Fibroblast of mammary gland (primary cell): Measurements from ENCODE around the gene CIPC.

Source experiments
- DNase-seq: peaks from one replicate; pipeline ENCODE4 v3.0.0-alpha.2; 2010; ENCODE audit warnings: low read depth
- H3K4me3 ChIP-seq: 2 replicates; pipeline ENCODE4 v1.5.1; 2011; ENCODE audit warnings: low read depth, mild to moderate bottlenecking, low read length, moderate library complexity; ENCODE audit not compliant: control insufficient read depth
- CTCF ChIP-seq: conservative IDR thresholded peaks from 2 replicates; pipeline ENCODE4 v1.5.1; 2011; ENCODE audit warnings: low read depth, low read length, inconsistent platforms; ENCODE audit not compliant: control insufficient read depth, insufficient read depth

Gene CIPC

GRCh38 chr14:77098529-77099353 lies 683 bp downstream of the CIPC start:
- H3K4me3 ChIP-seq: peak overlapping the region; percentile 99
- no peak for TF ChIP-seq CTCF
- DNase-seq: no peak

GRCh38 chr14:77099425-77100167 lies 1.5 kb downstream of the CIPC start:
- DNase-seq: peak; percentile 83
- no peak for TF ChIP-seq CTCF
- H3K4me3 ChIP-seq: peak overlapping the region; percentile 99

- DNase-seq: peak; percentile 21
- TF ChIP-seq CTCF: no peak
- H3K4me3 ChIP-seq: no peak overlapping the region
These were observed 2.9 kb downstream of the CIPC start for GRCh38 chr14:77100961-77101360.

GRCh38 chr14:77102154-77102553 lies 4.1 kb downstream of the CIPC start:
- no peak for DNase-seq
- TF ChIP-seq CTCF: no peak
- H3K4me3 ChIP-seq: no peak overlapping the region

- no peak for DNase-seq
- no peak for TF ChIP-seq CTCF
- H3K4me3 ChIP-seq: no peak overlapping the region
These were observed 5.4 kb downstream of the CIPC start for GRCh38 chr14:77103475-77103874.

- TF ChIP-seq CTCF: no peak
- DNase-seq: no peak
- no peak overlapping the region for H3K4me3 ChIP-seq
These were observed 5.9 kb downstream of the CIPC start for GRCh38 chr14:77103951-77104350.
